GM19240 (cell line): ENCODE data around the gene MYO10.
"Not testable (repeated sequence)": the region's sequence is repeated elsewhere in the genome, so short reads cannot be mapped to it uniquely, and the experiment has no call there.

Source experiments
- DNase-seq: peaks from one replicate; pipeline ENCODE4 v3.0.0; 2011; ENCODE audit warnings: low spot score; ENCODE audit not compliant: insufficient read length

Gene MYO10

DNA sequence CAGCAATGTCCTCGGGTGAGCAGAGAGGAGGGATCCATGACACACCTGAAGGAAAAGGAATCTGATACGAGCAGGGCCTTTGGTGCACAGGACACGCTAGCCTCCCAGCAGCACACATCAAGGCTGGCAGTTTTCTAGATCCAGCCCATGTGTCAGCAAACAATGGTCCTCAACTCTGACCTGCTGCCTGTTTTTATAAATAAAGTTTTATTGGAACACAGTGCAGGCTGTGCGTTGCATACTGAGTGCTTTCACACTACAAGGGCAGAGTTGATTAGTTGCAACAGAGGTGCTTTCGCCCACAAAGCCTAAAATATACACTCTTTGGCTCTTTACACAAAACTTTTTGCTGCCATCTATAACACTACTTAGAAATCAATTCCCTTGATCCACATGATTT lies 147.1 kb downstream of the MYO10 start:
- DNase-seq: no peak

DNA sequence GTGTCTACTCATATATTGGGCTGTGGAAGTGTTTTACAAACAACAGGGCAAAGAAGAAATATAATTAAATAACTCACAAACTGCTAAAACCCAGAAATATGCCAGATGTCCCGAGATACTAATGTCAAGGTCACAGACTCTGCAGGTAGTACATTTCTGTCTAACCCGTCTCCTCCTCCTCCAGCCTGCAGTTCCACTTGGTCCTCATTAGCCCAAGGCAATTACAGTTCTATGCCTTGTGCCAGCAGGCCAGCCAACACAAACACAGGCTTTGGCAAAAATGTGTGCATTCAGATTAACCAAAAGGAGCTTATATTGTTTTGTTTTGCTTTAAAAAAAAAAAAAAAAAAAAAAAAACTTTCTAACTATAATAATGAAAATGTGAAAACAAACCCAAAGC lies 148.8 kb downstream of the MYO10 start:
- DNase-seq: no peak

DNA sequence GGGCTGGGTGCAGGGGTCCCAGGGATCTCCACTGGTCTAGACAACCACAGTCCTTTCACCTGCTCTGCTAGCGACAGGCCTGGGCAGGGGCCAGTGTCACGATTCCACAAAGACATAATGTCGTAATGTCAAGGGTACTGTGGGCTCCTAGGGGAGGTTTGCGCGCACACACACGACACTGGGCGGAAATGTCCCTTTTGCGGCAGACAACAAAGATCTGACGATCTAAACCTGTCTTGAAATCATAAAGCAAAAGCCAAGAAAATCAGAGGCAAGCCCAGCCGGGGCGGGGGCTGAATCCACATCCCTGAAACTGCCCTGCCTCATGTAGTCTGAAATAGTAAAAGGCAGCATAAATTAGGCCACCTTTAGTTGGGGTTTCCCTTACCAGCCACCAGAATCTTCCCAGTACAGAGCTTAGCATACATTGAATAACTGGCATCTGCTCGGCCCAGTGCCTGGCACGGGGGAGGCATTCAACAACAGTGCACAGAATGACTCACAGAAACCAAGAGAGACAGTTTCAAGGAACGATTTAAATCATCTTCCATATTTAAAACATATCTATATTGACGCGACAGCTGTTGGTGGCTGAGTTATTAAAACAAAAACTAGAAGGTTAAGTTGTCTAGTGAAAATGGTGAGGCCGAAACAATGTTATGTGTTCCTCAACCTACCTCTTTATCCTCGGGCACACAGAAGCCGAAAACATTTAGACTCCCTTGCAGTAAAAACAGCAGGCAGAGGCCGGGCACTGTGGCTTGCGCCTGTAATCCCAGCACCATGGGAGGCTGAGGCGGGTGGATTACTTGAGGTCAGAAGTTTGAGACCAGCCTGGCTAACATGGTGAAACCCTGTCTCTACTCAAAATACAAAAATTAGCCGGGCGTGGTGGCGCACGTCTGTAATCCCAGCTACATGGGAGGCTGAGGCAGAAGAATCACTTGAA lies 151.0 kb downstream of the MYO10 start:
- DNase-seq: no peak

DNA sequence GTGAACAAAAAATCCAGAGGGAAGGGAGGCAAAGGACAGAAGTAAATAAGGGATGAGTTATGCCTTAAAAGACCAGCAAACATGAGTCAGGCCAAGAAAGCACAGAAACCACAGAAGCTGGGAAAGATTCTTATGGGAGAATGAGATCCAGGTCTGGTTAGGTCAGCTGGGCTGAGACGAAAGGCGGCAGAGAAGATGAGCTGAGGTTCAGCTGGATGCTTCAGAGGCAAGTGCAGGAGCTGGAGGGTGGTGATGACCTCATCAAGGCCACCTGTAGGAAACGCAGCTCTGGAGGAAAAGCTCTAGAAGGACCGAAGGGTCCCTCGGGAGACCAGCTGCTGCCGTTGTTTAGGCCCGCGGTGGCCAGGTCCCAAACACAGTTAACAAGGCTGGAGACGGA lies 152.0 kb downstream of the MYO10 start:
- no peak for DNase-seq

DNA sequence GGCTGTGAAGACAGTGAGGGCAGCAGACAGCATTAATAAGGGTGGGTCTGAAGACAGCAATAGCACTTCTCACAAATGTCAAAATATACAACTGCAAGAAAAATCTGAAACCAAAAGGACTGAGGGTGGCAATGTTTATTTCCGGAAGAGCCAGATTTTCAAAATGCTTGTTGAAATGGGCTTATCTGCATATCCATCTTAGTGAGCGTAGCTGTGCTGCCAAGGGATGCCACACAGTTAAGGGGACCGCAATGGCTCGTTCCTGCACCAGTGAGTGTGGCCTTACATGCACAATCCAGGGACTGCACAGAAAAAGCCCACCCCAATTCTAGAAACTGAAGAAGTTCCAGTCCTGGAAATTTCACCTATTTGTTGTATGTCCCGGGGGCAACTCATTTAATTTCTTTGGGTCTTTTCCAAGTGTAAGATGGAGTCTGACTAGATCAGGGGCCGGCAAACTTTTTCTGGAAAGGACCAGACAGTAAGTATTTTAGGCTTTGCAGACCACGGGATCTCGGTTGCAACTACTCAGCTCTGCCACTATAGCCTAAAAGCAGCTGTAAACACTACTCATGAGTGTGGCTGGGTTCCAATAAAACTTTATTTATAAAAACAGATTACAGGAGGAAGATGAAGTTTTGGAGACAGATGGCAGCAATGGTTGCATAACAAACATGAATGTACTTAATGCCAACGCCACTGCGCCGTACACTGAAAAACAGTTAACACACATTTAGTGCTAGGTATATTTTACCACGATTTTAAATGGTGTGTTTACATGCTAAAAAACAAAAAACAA lies 154.1 kb downstream of the MYO10 start:
- DNase-seq: no peak

DNA sequence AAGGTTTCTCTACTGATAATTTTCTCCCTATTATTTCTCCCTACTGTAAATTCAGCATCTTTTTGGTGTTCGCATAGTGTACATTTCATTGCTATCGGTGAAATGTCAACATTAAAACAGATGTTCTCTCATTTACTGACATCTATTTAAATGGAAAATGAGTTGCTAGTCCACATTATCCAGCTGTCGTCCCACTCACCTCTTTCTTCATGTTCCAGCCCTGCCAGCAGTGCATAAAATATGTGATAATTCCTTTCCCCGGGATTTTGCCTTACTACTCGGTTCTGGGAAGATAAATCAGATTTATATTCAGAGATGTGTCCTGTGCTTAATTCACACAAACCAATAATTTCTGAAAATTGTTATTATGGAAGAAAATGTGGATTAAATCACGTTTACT lies 155.8 kb downstream of the MYO10 start:
- no peak for DNase-seq

DNA sequence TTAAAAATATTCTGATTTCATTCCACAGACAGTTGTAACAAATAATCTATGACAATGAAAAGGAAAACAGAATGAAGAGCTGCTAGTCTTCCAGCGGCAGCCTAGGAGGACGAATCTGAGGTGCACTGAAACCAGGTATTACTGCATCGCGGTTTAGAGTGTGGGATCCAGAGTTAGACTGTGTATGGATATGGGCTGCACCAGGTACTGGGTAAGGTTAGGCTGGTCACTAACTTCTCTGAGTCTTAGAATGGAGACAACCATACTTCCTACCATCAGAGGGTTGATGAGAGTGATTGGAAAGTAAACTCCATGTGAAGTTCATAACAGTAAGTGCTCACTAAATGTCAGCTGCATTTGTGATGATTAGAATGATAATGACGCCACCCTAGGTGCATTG lies 158.7 kb downstream of the MYO10 start:
- no peak for DNase-seq

DNA sequence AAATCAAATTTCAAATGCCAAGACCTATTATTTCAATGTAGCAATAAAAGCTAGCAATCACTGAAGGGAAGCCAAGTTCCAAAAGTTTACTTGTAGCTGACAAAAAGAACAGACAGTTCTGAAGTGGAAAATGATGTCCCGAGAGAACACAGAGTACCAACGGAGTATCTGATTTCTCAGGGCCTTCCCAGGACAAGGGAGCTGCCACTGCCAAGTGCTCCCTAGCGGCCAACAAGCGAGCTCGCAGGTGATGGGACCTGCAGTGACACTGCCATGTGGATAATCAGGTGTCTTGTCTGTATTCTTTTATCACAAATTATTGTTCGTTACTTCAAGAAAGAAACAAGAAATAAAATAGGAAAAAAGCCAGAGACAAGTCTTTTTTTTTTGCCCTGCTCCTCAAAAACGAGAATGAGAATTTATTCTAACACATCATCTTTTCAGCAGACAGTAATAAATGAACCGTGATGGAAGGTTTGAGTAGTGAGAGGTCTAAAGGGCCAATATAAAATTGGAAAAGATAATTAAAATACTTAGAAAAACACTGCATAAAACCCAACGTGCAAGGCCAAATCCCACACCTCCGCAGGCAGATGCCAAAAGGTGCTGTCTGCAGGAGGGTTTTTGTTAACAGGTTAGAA lies 159.4 kb downstream of the MYO10 start:
- DNase-seq: no peak

DNA sequence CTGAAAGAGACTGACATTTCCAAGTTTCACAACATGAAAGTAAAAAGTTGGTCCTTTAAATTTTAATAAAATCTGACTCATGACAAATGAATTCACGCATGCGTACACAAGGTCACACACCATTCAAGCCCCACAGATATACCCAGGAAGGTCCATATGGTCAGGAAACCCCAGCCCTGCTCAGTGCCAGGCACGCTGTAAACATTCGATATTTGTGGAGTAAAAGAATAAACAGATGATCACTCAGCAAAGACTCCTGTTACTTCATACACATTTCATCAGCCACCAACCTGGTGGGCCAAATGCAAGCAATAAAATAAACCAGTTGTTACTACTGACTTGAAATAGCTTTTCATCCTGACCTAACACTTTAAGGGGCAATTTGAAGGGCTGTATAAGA lies 161.3 kb downstream of the MYO10 start:
- DNase-seq: no peak

DNA sequence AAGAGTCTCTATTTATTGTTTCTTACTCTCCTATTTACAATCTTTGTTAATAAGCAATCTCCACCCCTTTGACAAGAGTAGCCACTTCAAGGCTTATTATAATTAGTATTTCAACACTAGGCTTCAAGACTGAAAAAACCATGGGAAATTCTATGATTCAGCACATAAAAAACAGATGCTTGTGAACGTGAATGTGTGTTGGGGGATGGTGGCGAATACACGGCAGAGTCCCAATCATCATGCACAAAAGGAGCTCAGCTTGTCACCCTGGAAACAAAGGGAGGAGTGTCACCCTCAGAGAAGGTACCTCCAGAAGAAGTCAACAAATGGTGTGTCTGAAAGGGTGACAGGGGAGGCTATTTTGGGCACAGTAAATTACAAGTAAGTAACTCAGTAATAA lies 162.1 kb downstream of the MYO10 start:
- no peak for DNase-seq

DNA sequence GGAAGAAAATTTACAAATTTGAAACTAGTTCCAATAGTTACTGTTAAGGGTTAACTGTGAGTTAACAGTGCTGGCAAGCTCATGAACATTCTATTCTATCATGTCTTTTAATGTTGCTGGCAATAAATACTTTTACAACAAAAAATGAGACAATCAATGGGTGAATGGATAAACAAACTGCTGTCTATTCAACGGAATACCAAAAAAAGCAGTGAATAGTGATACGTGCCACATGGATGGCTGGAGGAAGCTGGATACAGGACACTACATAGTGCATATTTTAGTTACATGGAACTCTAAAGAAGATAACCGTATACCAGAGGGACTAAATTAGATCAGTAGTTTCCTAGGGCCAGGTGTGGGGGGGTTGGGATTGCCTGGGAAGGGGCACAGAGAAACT lies 163.5 kb downstream of the MYO10 start:
- no peak for DNase-seq

DNA sequence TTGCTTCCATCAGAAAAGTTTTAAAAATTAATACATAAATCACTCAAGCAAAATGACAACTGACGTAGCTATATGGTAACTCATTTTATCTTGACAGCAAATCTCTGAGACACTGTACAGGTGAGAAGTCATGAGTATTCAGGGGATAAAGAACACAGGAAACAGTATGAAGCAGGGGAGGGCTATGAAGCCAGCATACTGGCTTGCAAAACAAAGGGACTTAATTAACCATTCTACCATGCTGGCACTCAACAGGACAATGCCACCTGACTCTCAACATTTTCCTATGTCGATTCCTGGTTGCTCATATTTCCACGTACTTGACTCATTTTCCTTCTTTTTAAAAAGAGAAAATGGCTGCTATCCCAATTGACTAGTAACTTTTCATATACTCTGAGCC lies 167.9 kb downstream of the MYO10 start:
- DNase-seq: no peak

DNA sequence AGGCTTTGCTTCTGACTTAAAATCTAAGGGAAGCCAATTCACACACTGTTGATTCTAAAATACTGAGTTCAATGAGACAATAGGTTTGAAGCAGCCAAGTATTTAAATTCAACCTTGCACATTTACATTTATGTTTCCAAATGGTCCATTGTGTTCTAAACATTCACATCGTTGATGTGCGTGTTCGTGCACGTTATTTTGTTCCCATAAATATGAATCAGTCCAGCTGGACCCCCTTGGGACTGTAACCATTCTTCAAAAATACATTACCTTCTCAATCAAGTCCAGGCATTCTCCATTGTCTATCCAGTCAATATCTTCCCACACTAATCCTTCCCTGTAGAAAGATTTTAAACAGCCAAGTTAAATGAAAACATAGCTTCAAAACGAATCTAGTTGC lies 172.9 kb downstream of the MYO10 start:
- no peak for DNase-seq

DNA sequence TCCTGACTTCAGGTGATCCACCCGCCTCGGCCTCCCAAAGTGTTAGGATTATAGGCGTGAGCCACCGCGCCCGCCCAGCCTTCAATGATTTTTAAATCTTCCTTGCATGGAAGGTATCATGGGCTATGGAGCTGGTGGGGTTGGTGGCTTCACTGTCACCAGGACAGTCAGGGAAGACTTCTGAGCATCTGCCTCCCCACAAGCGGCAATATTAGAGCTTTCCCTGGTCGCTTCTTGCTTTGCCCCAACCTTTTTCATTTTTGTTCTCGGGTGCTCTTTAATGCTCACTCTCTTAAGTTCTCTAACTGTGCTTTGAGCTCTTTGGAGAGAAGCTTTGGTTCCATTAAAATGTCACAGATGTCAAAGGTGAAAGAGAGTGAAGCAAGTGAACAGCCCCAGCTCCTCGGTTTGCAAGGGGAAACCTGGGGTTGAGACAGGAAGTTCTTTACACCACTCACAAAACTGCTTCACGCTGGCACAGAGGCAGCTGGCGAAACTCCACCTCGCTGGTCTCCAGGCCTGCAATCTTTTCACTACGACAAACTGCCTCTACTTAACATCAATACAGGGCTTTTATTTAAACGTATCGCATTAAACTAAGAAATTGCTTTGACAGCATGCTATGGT lies 176.8 kb downstream of the MYO10 start:
- DNase-seq: no peak

DNA sequence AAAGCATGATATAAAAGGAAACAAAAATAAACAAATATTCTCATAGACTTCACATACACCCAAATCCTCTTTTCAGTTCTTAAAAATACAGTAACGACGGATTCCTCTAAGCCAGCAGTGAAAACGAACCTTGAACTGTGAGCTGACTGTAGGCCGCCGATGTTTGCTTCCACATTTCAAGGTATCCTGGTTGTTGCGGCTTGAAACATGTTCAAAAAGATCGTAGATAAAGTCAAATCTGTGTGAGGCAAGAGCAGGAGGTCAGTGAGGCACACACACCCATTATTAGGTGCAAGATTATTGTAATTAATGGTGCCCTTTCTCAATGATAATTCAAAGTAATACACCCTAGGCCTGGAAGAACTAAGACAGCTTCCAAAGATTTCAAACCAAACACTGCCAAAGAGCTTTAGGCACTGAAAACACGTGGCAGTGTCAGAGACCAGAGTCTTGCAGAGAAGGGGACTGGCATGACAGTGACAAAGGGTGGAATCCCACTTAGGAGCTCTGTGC lies 178.0 kb downstream of the MYO10 start:
- no peak for DNase-seq

DNA sequence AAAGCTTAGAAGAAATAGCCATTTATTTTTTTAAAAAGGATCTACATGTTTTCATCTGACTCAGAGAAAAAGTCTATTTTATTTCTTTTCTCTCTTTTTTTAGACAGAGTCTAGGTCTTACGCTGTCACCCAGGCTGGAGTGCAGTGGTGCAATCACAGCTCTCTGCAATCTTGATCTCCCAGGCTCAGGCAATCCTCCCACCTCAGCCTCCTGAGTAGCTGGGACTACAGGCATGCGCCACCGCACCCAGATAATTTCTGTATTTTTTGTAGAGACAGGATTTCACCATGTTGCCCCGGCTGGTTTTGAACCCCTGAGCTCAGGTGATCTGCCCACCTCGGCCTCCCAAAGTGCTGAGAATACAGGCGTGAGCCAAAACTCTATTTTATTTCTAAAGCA lies 178.5 kb downstream of the MYO10 start:
- DNase-seq: not testable (repeated sequence)

DNA sequence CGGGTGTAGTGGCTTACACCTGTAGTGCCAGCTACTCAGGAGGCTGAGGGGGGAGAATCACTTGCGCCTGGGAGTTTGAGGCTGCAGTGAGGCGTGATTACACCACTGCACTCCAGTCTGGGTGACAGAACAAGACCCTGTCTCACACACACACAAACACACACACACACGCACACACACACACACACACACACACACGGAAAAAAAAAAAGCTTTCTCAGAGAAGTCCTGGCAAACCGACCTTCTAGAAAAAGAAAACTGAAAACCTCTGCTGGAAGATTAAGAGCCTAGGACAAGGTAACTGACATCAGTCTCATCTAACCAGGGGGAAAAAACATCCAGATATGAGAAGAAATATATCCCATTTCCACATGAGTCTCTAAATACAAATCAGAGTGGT lies 178.9 kb downstream of the MYO10 start:
- no peak for DNase-seq

DNA sequence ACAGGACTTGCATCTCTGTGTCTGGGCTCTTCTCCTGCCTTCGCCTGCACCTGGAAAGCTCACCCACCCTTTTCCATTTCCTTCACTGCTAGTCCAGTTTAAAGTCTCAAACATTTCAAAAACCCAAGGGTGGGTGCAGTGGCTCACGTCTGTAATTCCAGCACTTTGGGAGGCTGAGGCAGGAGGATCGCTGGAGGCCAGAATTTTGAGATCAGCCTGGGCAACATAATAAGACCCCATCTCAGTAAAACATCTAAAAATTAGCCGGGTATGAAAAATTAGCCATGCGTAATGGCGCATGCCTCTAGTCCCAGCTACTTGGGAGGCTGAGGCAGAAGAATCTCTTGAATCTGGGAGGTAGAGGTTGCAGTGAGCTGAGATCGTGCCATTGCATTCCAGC lies 179.4 kb downstream of the MYO10 start:
- no peak for DNase-seq

DNA sequence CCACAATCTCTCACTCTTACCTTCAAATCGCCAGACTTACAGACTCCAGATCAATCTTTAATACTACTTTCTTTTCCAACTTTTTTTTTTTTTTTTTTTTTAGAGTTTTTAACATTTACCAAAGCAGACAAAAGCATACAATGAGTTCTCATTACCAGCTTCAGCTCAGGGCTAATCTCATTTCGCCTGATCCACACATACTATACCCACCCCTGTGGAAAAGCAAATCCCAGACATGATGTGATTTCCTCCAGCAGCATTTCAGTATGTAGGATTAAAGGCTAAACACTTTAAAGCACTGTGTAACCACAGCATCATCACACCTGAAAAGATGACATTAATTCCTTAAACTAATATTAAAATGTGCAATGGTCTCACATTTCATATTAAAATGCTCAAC lies 180.4 kb downstream of the MYO10 start:
- DNase-seq: no peak

DNA sequence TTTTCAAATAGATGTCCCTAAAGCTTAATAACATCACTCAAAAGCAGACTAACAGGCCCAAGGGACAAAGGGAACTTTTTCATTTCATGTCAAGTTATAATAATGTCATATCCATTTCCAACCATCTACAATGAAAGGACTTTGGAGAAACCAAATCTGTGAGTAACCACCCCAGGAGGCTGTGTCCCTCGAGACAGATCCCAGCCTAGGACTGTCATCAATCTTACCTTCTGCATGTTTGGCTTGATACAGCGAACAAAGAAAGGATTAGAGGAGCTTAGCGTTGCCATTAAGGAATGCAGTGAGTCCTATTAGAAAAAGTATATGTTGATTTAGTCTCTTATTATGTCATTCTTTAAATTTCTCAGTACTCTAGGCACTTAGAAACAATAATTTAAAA lies 181.5 kb downstream of the MYO10 start:
- no peak for DNase-seq

DNA sequence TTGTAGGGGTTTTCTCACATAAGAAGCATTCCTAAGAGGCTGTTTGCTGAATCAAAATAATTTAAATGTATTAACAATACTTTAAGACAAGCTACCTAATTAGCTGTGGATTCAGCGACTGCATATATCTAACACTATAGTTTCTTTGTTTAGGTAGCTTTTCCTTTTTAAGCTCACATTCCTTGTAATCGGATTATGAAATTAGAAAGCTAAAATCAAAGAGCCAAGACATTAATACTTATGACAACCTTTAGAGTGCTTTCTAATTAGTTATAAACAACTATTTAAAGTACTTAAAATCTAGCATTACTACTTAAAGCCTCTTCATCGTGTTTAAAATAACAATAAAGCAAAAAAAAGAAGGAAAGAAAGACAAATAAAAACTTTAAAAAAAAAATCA lies 182.0 kb downstream of the MYO10 start:
- DNase-seq: no peak
